LNCaP clone FGC (cell line): Measurements from ENCODE around the gene CRELD2.

ENCODE experiments used
- DNase-seq: peaks from one replicate; pipeline ENCODE4 v3.0.0-alpha.2; 2011; ENCODE audit warnings: low read depth
- H3K4me3 ChIP-seq: 2 replicates; pipeline ENCODE4 v1.5.1; 2011; ENCODE audit warnings: mild to moderate bottlenecking, low read depth, low read length, control low read depth
- TF ChIP-seq, protein P1 (sequence below): IDR thresholded peaks from 2 replicates; pipeline ENCODE4 v1.5.1; 2012; ENCODE audit warnings: mild to moderate bottlenecking; ENCODE audit not compliant: control insufficient read depth, insufficient read depth; ENCODE audit errors: extremely low read depth

Gene CRELD2

DNA sequence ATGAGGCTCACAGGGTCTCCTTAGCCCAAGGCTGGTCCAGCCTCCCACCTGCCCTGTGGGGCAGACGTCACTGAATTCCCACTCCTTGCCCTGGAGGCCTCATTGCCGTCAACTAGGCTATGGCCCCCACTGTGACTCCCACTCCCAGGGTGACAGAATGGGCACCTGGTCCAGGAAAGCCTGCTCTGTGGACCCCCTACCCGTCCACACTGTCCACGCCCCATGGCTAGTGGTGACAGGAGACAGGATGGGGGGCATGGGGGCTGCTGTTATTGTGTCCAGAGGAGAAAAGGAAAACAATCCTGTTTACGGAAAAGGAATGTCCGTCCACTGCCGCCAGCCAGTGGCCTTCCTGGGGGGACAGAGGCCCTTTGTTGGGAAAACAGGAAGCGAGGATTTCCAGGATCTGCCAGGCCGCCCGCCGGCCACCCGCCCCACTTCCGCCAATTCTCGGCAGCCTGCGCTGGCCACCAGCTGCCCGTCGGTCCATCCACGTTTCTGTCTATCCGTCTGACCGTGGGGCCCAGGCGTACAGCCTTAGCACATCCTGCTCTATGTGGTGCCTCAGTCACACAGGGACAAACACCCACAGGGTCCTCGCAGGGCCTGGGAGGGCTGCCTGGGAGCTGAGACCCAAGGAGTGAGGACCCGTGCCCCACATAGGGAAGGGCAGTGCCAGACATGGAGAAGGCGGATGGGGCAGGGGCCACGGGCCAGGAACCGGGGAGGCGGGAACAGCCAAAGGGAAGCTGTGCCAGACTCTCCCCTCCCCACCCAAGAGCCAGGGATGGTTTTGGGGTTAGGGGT lies 19.5 kb downstream of the CRELD2 start:
- H3K4me3 ChIP-seq, result no peak overlapping the region
- no peak for DNase-seq
- TF ChIP-seq, protein P1, sequence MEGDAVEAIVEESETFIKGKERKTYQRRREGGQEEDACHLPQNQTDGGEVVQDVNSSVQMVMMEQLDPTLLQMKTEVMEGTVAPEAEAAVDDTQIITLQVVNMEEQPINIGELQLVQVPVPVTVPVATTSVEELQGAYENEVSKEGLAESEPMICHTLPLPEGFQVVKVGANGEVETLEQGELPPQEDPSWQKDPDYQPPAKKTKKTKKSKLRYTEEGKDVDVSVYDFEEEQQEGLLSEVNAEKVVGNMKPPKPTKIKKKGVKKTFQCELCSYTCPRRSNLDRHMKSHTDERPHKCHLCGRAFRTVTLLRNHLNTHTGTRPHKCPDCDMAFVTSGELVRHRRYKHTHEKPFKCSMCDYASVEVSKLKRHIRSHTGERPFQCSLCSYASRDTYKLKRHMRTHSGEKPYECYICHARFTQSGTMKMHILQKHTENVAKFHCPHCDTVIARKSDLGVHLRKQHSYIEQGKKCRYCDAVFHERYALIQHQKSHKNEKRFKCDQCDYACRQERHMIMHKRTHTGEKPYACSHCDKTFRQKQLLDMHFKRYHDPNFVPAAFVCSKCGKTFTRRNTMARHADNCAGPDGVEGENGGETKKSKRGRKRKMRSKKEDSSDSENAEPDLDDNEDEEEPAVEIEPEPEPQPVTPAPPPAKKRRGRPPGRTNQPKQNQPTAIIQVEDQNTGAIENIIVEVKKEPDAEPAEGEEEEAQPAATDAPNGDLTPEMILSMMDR, result no peak

DNA sequence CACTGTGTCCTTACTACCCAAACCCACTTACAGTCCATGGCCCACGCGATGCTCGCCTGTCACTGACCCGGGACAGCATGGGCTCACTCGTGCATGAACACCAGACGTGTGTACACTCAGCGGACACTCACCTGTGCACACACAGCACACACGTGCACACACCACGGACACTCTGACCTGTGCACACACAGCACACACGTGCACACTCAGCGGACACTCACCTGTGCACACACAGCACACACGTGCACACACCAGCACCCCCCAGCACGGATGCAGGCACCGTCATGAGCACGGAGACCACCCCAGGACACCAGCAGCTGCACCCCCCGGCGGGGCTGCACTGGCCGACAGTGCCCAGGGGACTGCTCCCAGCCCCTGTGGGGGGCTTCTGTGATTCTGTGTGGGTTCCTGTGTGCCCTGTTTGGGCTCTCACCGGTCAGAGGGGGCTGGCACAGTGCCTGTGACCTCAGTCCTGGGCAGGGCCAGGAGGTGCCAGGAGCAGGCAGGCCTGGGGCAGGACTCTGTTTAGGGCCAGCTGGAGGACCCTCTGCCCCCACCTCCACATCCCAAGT lies 20.2 kb downstream of the CRELD2 start:
- TF ChIP-seq, protein P1, result no peak
- no peak overlapping the region for H3K4me3 ChIP-seq
- no peak for DNase-seq

DNA sequence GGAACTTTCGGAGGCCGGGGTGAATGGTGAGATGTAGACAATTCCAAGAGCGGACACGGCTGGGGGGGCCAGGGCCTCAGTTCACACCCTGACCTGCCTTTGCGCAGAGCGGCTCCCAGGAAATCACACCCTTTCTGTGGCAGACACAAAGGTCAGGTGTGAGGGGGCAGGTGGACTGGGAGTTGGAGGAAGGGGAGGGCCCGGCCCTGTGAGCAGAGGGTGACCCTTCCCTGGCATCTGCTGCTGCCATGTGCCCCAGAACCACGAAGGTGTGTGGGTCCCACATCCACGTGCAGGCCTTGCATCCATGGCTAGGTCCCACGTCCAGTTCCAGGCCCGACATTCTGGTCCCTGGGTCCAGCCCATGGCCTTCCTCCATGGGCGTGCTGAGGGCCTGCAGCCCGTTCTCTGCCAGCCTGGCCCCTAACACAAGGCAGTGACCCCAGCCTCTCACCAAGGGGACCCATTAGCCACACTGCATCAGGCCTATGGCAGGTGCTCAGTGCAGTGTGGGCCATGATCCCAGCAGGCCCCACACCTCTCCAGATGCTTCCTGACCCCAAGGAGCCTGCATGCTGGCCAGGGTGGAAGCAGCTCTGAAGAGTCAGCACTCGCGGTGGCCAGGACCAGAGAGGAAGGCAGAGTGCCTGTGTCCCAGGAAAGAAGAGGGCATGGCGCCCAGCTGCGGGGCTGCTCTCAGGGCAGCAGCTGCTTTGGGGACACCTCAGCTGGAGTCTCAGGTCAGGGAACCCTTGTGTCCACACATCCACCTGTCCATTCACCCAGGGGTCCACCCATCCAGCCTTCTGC lies 23.3 kb downstream of the CRELD2 start:
- no peak for DNase-seq
- no peak overlapping the region for H3K4me3 ChIP-seq
- TF ChIP-seq, protein P1, result no peak

DNA sequence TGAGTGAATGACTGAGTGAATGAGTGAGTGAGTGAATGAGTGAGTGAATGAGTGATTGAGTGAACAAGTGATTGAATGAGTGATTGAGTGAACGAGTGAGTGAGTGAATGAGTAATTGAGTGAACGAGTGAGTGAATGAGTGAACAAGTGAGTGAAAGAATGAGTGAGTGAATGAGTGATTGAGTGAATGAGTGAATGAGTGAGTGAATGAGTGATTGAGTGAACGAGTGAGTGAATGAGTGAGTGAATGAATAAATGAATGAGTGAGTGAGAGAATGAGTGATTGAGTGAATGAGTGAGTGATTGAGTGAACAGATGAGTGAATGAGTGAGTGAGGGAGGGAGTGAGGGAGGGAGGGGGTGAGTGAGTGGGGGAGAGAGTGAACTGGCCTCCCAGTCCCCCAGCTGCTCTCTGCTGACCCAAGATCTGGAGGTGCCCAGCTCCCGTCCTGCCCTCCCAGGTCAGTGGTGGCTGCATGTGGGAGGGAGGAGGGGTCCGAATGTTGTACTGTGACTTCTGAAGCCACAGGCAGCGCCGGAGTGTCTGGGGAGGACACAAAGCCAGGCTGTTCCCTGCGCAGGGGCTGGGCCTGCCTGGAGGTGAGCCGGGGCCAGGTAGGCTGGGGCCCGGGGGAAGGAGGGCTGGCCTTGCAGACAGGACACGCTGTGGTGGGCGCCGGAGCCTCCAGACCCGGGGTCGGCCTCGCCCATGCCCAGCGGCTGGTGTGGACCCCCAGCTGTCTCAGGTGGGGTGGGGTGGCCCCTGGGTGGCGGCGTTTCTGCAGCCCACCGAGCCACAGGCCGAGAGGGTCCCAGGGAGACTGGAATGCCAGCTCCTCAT lies 24.4 kb downstream of the CRELD2 start:
- TF ChIP-seq, protein P1, result no peak
- DNase-seq, result no peak
- no peak overlapping the region for H3K4me3 ChIP-seq

DNA sequence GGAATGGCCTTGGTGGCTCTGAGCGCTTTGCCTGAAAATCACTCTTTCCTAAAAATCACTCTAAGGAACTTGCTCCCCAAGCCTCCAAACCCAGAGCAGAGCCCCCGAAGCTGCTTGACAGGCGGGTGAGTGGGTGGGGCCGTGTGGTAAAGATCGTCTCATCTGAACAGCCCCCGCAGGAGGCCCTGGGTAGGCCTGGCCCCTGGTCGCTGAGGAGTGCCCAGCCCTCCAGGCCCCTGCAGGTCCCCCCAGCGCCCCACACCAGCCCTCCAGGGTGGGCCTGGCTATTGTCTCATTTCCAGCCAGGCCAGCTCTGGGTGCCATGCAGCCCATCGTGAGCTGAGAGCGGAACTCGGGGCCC lies 25.0 kb downstream of the CRELD2 start:
- H3K4me3 ChIP-seq, result no peak overlapping the region
- no peak for DNase-seq
- TF ChIP-seq, protein P1, result no peak

DNA sequence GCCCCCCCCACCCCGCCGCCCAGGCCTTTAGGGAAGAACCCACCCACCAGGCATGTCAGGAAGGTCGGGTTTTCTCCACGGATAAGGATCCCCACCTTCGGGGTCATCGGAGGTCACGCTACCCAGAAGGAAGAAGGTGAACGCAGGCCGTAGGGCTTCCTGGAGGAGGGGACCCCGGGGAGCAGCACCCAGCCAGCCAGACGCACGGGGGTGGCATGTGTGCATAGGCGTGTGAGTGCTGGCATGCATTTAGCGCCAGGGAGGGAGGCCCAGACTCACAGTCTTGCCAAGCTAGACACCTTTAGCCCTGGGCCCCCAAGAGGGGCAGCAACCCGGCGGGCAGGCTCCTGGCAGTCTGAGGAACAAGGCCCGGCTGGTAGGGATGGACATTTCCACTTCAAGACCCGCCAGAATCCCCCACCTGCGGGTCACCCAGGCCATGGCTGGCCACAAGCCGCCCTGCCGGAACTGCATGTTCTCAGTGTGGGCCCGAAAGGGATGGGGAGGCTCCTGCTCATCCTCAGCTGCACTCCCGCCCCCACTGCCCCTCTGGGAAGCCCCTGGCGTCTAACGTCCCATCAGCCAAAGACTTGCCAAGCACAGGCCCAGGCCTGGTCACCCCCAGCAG lies 25.5 kb downstream of the CRELD2 start:
- DNase-seq, result no peak
- H3K4me3 ChIP-seq, result no peak overlapping the region
- TF ChIP-seq, protein P1, result no peak
